Endothelial cell of umbilical vein (primary cell): ENCODE results near the gene SNED1. TPM values are rescaled to one million over a fixed set of nuclear protein-coding genes. Genes with fewer than 3 reads are reported as not detected.
A peak's percentile ranks its signal among the peaks of the same experiment; 100 is the strongest.

Experiments used
- BruUV-seq: library from RNA; stranded (reverse); fragments of 400-500 nt; replicated peaks from 2 replicates; lab custom pipeline; 2021; lab: Mats Ljungman, UMichigan
- CTCF ChIA-PET: fragments of 300-600, 350-600 bp; sonication (Branson Sonifier 250); formaldehyde crosslinking; loops from one replicate; lab custom pipeline; 2021; ENCODE audit warnings: antibody characterized with exemption, inconsistent platforms; lab: Charles Lee
- POLR2A ChIA-PET: fragments of 300-600, 350-600 bp; sonication (Branson Sonifier 250); formaldehyde crosslinking; loops from one replicate; lab custom pipeline; 2021; ENCODE audit warnings: antibody characterized with exemption, inconsistent platforms; lab: Charles Lee
- DNase-seq: peaks from one replicate; pipeline ENCODE4 v3.0.0-alpha.2; 2011; ENCODE audit warnings: low read depth, low spot score
- FAIRE-seq: peaks from 2 replicates; lab custom pipeline; 2011; peaks lifted over from hg19 to GRCh38; lab: Jason Lieb, UNC
- H2AFZ ChIP-seq: 2 replicates; pipeline ENCODE4 v1.6.0; 2012; ENCODE audit warnings: low read depth, low read length, control low read depth, inconsistent platforms
- H3K27ac ChIP-seq: 2 replicates; pipeline ENCODE4 v1.5.1; 2011; ENCODE audit warnings: low read depth, mild to moderate bottlenecking, control low read depth, low read length, moderate library complexity; ENCODE audit not compliant: insufficient read depth
- H3K27me3 ChIP-seq, 2 experiments: 2 replicates each; pipeline versions ENCODE4 v1.6.0 to v1.6.1; 2011; ENCODE audit warnings: low read length in 2 of 2, mixed read lengths in 1 of 2; ENCODE audit not compliant: control insufficient read depth in 2 of 2, insufficient read depth in 2 of 2
- H3K36me3 ChIP-seq, 2 experiments: 2 replicates in 1 of 2; 3 replicates in 1 of 2; pipeline ENCODE4 v1.5.1; 2011; ENCODE audit warnings: low read length in 2 of 2, mild to moderate bottlenecking in 1 of 2, moderate library complexity in 1 of 2; ENCODE audit not compliant: control insufficient read depth in 2 of 2, insufficient read depth in 2 of 2; ENCODE audit errors: extremely low read depth in 1 of 2
- H3K4me1 ChIP-seq: 3 replicates; pipeline ENCODE4 v1.5.1; 2011; ENCODE audit warnings: mild to moderate bottlenecking, low read length; ENCODE audit not compliant: control insufficient read depth, insufficient read depth; ENCODE audit errors: extremely low read depth
- H3K4me2 ChIP-seq: 2 replicates; pipeline ENCODE4 v1.6.1; 2011; ENCODE audit warnings: low read length, control low read depth, mixed read lengths; ENCODE audit not compliant: insufficient read depth
- H3K4me3 ChIP-seq, 3 experiments: fragments of 200-600 bp in 1 of 3; sonication (generic), shearing (Covaris generic) in 1 of 3; replicated peaks in 1 of 3; 2 replicates each; pipeline ENCODE4 v1.5.1; 2011 to 2016; ENCODE audit warnings: control low read depth in 3 of 3, low read length in 3 of 3, mild to moderate bottlenecking in 2 of 3, inconsistent platforms in 1 of 3, low read depth in 1 of 3, moderate library complexity in 1 of 3; ENCODE audit not compliant: insufficient read depth in 1 of 3
- H3K79me2 ChIP-seq: 2 replicates; pipeline ENCODE4 v1.6.0; 2012; ENCODE audit warnings: low read length, inconsistent platforms; ENCODE audit not compliant: control insufficient read depth, insufficient read depth
- H3K9ac ChIP-seq: replicated peaks from 2 replicates; pipeline ENCODE3; 2011; ENCODE audit warnings: low read length, control low read depth; ENCODE audit not compliant: insufficient read depth; ENCODE audit errors: extremely low read depth
- H3K9me1 ChIP-seq: replicated peaks from 3 replicates; pipeline ENCODE4 v1.6.0; 2011; ENCODE audit warnings: mild to moderate bottlenecking, low read length; ENCODE audit not compliant: control insufficient read depth, insufficient read depth; ENCODE audit errors: extremely low read depth
- H3K9me3 ChIP-seq: replicated peaks from 2 replicates; pipeline ENCODE4 v1.5.1; 2012; ENCODE audit warnings: low read length, inconsistent platforms; ENCODE audit not compliant: control insufficient read depth, insufficient read depth
- H4K20me1 ChIP-seq: replicated peaks from 2 replicates; pipeline ENCODE3; 2011; ENCODE audit warnings: mild to moderate bottlenecking, low read length; ENCODE audit not compliant: control insufficient read depth, insufficient read depth; ENCODE audit errors: extremely low read depth
- EZH2 ChIP-seq: IDR thresholded peaks from 2 replicates; pipeline ENCODE4 v1.6.1; 2012; ENCODE audit warnings: borderline replicate concordance, low read depth, mild to moderate bottlenecking, moderate library complexity, low read length, inconsistent platforms; ENCODE audit not compliant: severe bottlenecking
- FOS ChIP-seq: IDR thresholded peaks from 2 replicates; pipeline ENCODE4 v1.6.1; 2011; ENCODE audit warnings: mild to moderate bottlenecking, low read length, moderate library complexity, borderline replicate concordance; ENCODE audit not compliant: insufficient read depth
- GATA2 ChIP-seq: IDR thresholded peaks from 2 replicates; pipeline ENCODE4 v1.7.0; 2011; ENCODE audit warnings: low read depth, mild to moderate bottlenecking, moderate library complexity, mixed read lengths, low read length; ENCODE audit not compliant: insufficient read length, insufficient read depth
- JUN ChIP-seq: IDR thresholded peaks from 2 replicates; pipeline ENCODE4 v1.6.1; 2011; ENCODE audit warnings: borderline replicate concordance, low read depth; ENCODE audit not compliant: insufficient read length, insufficient read depth
- MYC ChIP-seq: IDR thresholded peaks from one replicate; pipeline ENCODE4 v1.6.1; 2011; ENCODE audit warnings: mild to moderate bottlenecking, low read depth, low read length
- POLR2A ChIP-seq: IDR thresholded peaks from 2 replicates; pipeline ENCODE4 v1.6.1; 2012; ENCODE audit warnings: low read depth, mild to moderate bottlenecking, control low read depth, low read length
- POLR2AphosphoS5 ChIP-seq: IDR thresholded peaks from 2 replicates; pipeline ENCODE4 v1.6.1; 2012; ENCODE audit warnings: low read depth, mild to moderate bottlenecking, control low read depth, low read length, moderate library complexity; ENCODE audit not compliant: insufficient read depth
- dilution Hi-C: fragments of 300-500 bp; cut with MboI; formaldehyde crosslinking; loops from one replicate; pipeline ENCODE4 v1.15.0; 2019; ENCODE audit warnings: low sequenced_read_pairs; ENCODE audit not compliant: extremely low pct_ligation_motif_present
- intact Hi-C: fragments of 100-400 bp; cut with micrococcal nuclease; formaldehyde crosslinking; loops from one replicate; pipeline ENCODE4 v1.10.0; 2022
- polyA plus RNA-seq, 4 experiments: library from polyadenylated mRNA; depleted of rRNA in 3 of 4; stranded (reverse) in 3 of 4; unstranded in 1 of 4; fragments of >200 nt; gene quantifications; 2 replicates each; pipeline versions ENCODE4 v1.2.1 to v1.2.3, GENCODE V29; 2011 to 2012; ENCODE audit warnings: missing spikeins in 1 of 4
- total RNA-seq: library from RNA; stranded (reverse); gene quantifications from 2 replicates; pipeline ENCODE4 v1.2.3, GENCODE V29; 2021
- TF ChIP-seq, protein P1 (sequence below), 2 donors: IDR thresholded peaks; 1 replicate in 1 of 2; 2 replicates in 1 of 2; pipeline ENCODE4 v1.5.1; 2011; ENCODE audit warnings: low read length in 2 of 2, mild to moderate bottlenecking in 2 of 2, moderate library complexity in 2 of 2, control low read depth in 1 of 2, inconsistent platforms in 1 of 2, low read depth in 1 of 2; ENCODE audit not compliant: insufficient read depth in 1 of 2; ENCODE audit errors: extremely low read depth in 1 of 2
- TF ChIP-seq, protein P2 (sequence below): IDR thresholded peaks from 2 replicates; pipeline ENCODE4 v1.6.1; 2011; ENCODE audit not compliant: insufficient read depth, insufficient read length

Gene SNED1
- total and polyA plus RNA-seq, 2 donors (not counting 3 experiments of a cell fraction or from before 2014, with no cell fraction given), result 14.1 to 17.2 TPM

DNA sequence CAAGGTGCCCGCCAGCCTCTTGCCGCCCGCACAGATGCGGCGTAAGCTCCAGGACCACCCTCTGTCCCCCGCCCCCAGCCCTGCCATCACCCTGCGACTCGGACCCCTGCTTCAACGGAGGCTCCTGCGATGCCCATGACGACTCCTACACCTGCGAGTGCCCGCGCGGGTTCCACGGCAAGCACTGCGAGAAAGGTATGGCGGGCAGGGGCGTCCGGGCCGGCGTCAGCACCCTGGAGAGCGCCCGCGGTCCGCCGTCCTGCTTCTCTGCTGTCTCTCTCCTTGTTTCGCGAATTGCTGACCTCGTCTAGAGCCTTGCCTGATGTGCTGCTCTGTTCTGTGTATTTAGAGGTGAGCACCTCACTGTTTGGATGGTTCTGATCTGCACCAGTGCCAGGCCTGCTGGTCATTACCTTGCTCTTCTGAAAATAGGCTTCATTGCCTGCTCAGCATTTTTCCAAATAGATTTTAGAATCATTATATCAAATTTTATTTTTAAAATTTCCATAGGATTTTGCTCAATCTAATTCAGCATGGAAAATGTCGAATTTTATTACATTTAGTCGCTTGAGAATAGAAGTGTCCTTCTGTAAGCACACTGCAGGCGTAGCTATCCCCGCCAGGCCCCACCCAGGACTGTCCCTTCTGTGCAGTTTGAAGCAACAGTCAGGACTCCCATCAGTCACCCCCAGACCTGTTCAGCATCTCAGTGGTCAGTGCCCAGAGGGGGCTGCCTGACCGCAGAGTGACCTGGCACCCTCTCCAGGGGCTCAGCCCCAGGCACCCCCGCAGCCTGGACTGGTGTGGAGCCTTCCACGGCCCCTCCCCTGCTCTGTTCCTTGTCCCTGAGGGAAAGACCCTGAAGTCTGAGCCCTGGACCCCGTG lies 51.6 kb downstream of the SNED1 start:
- Histone ChIP-seq H3K9ac (no peak overlapping the region), H3K4me2 (no peak overlapping the region), H3K4me1 (no peaks in the 10 kb centered on the region), H3K79me2 (no peaks in the 10 kb centered on the region), H3K27ac (no peak overlapping the region), H3K27me3 (no peaks in the 10 kb centered on the region), H4K20me1 (no peaks in the 10 kb centered on the region), H3K4me3 (no peak overlapping the region), H2AFZ (no peak overlapping the region), H3K9me1 (no peaks in the 10 kb centered on the region), H3K9me3 (no peaks in the 10 kb centered on the region), H3K36me3 (peaks cover 0 to 9% of the 10 kb centered on the region in 2 experiments)
- no peak for TF ChIP-seq POLR2A
- TF ChIP-seq MYC, result no peak
- no peak for TF ChIP-seq EZH2
- TF ChIP-seq FOS, result no peak
- no peak for TF ChIP-seq POLR2AphosphoS5
- TF ChIP-seq GATA2, result no peak
- TF ChIP-seq, protein P1, sequence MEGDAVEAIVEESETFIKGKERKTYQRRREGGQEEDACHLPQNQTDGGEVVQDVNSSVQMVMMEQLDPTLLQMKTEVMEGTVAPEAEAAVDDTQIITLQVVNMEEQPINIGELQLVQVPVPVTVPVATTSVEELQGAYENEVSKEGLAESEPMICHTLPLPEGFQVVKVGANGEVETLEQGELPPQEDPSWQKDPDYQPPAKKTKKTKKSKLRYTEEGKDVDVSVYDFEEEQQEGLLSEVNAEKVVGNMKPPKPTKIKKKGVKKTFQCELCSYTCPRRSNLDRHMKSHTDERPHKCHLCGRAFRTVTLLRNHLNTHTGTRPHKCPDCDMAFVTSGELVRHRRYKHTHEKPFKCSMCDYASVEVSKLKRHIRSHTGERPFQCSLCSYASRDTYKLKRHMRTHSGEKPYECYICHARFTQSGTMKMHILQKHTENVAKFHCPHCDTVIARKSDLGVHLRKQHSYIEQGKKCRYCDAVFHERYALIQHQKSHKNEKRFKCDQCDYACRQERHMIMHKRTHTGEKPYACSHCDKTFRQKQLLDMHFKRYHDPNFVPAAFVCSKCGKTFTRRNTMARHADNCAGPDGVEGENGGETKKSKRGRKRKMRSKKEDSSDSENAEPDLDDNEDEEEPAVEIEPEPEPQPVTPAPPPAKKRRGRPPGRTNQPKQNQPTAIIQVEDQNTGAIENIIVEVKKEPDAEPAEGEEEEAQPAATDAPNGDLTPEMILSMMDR (IDR thresholded peaks at IDR 0.05; ENCODE audit: extremely low read depth in 1 of 2, insufficient read depth in 1 of 2, low read depth in 1 of 2, low read length in 2 of 2), result no peak
- TF ChIP-seq JUN, result no peak
- TF ChIP-seq, protein P2, sequence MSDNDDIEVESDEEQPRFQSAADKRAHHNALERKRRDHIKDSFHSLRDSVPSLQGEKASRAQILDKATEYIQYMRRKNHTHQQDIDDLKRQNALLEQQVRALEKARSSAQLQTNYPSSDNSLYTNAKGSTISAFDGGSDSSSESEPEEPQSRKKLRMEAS, result no peak
- FAIRE-seq, result no peak
- ChIA-PET POLR2A (no interaction called here), CTCF (interaction anchor here (0.9 to 1.3 kb wide), 3 partner anchors 12 to 66 kb away, joined by 3 to 4 read pairs (median 4); no protein-coding TSS in a partner anchor)
- peak; percentile 8 for DNase-seq
- intact Hi-C loops (loop anchor here (1.0 kb wide), 1 partner anchor 23 kb away; no protein-coding TSS in a partner anchor), dilution Hi-C loops (no loop called here)
- BruUV-seq, result no TSS peak
